GM23338 (cell line): ENCODE results near the gene DCST2. TPM values are rescaled to one million over a fixed set of nuclear protein-coding genes. Genes with fewer than 3 reads are reported as not detected.

ENCODE experiments used
- ATAC-seq: fragments of 200-7000 bp; cut with Tn5 transposase; 3 replicates; pipeline ENCODE4 v1.9.1; 2020
- DNase-seq: peaks from one replicate; pipeline ENCODE4 v3.0.0-alpha.2; 2015; ENCODE audit warnings: low spot score
- H2AFZ ChIP-seq: fragments of 200-600 bp; sonication (generic); 2 replicates; pipeline ENCODE4 v1.8.0; 2016; ENCODE audit warnings: antibody characterized with exemption, mild to moderate bottlenecking, moderate library complexity
- H3F3A ChIP-seq: fragments of 200-600 bp; sonication (generic); replicated peaks from 2 replicates; pipeline ENCODE4 v1.8.0; 2017; ENCODE audit warnings: antibody characterized with exemption, mixed run types, low read depth
- H3K27ac ChIP-seq: fragments of 200-600 bp; sonication (generic); 2 replicates; pipeline ENCODE4 v1.6.1; 2016; ENCODE audit warnings: low read depth
- H3K27me3 ChIP-seq: fragments of 200-600 bp; sonication (generic); 2 replicates; pipeline ENCODE4 v1.8.0; 2016; ENCODE audit warnings: mild to moderate bottlenecking, mixed run types, moderate library complexity; ENCODE audit not compliant: insufficient read depth
- H3K36me3 ChIP-seq: fragments of 200-600 bp; sonication (generic); 2 replicates; pipeline ENCODE4 v1.8.0; 2016; ENCODE audit warnings: mild to moderate bottlenecking; ENCODE audit not compliant: insufficient read depth
- H3K4me1 ChIP-seq: fragments of 200-600 bp; sonication (generic); 2 replicates; pipeline ENCODE4 v1.8.0; 2016; ENCODE audit warnings: mild to moderate bottlenecking, moderate library complexity; ENCODE audit not compliant: insufficient read depth
- H3K4me2 ChIP-seq: fragments of 200-600 bp; sonication (generic); 2 replicates; pipeline ENCODE4 v1.7.1; 2017; ENCODE audit warnings: mixed run types
- H3K4me3 ChIP-seq: fragments of 200-600 bp; sonication (generic); 2 replicates; pipeline ENCODE4 v1.6.1; 2016; ENCODE audit warnings: mixed run types
- H3K79me2 ChIP-seq: fragments of 200-600 bp; sonication (generic); replicated peaks from 2 replicates; pipeline ENCODE4 v1.8.0; 2017; ENCODE audit warnings: mild to moderate bottlenecking; ENCODE audit not compliant: insufficient read depth
- H3K9me2 ChIP-seq: fragments of 200-600 bp; sonication (generic); 2 replicates; pipeline ENCODE4 v1.8.0; 2017; ENCODE audit not compliant: insufficient read depth
- H4K20me1 ChIP-seq: fragments of 200-600 bp; sonication (generic); replicated peaks from 2 replicates; pipeline ENCODE4 v1.8.0; 2017; ENCODE audit warnings: mild to moderate bottlenecking; ENCODE audit not compliant: insufficient read depth
- H3K27ac Mint-ChIP-seq: 2 replicates; pipeline ENCODE4 v1.8.0; 2020; ENCODE audit warnings: inconsistent platforms, mild to moderate bottlenecking, moderate library complexity, mixed read lengths
- H3K27me3 Mint-ChIP-seq: 3 replicates; pipeline ENCODE4 v1.8.0; 2022; ENCODE audit warnings: low read depth, mild to moderate bottlenecking, moderate library complexity, mixed read lengths, inconsistent platforms; ENCODE audit not compliant: insufficient read depth, poor library complexity
- H3K36me3 Mint-ChIP-seq: 3 replicates; pipeline ENCODE4 v1.8.0; 2021; ENCODE audit warnings: low read depth, mild to moderate bottlenecking, inconsistent platforms, moderate library complexity, mixed read lengths
- H3K4me1 Mint-ChIP-seq: 3 replicates; pipeline ENCODE4 v1.8.0; 2020; ENCODE audit warnings: mild to moderate bottlenecking, inconsistent platforms, mixed read lengths
- H3K4me3 Mint-ChIP-seq: 3 replicates; pipeline ENCODE4 v1.8.0; 2021; ENCODE audit warnings: moderate library complexity, mild to moderate bottlenecking, inconsistent platforms, mixed read lengths
- H3K9me3 Mint-ChIP-seq: 3 replicates; pipeline ENCODE4 v1.8.0; 2020; ENCODE audit warnings: moderate library complexity, mild to moderate bottlenecking, inconsistent platforms, mixed read lengths
- CREB1 ChIP-seq: fragments of 250-450 bp; sonication (Bioruptor Pico); IDR thresholded peaks from 2 replicates; pipeline ENCODE4 v1.5.0; 2020; ENCODE audit warnings: low read depth, mild to moderate bottlenecking, moderate library complexity
- EZH2 ChIP-seq: fragments of 200-600 bp; sonication (generic); IDR thresholded peaks from one replicate; pipeline ENCODE4 v1.8.0; 2017; ENCODE audit warnings: antibody characterized with exemption, mild to moderate bottlenecking, low read depth; ENCODE audit not compliant: unreplicated experiment
- JUNB ChIP-seq: IDR thresholded peaks from one replicate; pipeline ENCODE4 v1.6.1; 2016; ENCODE audit warnings: antibody characterized with exemption; ENCODE audit not compliant: unreplicated experiment
- NANOG ChIP-seq: IDR thresholded peaks from 2 replicates; pipeline ENCODE4 v1.6.1; 2016; ENCODE audit warnings: antibody characterized with exemption, borderline replicate concordance
- POLR2AphosphoS5 ChIP-seq: IDR thresholded peaks from 2 replicates; pipeline ENCODE4 v1.6.1; 2016; ENCODE audit warnings: antibody characterized with exemption, low read depth
- STAT1 ChIP-seq: IDR thresholded peaks from one replicate; pipeline ENCODE4 v1.6.1; 2016; ENCODE audit warnings: antibody characterized with exemption; ENCODE audit not compliant: unreplicated experiment
- ZNF114 ChIP-seq: fragments of 250-450 bp; sonication (Bioruptor Pico); IDR thresholded peaks from 2 replicates; pipeline ENCODE4 v1.5.0; 2020; ENCODE audit warnings: mild to moderate bottlenecking, moderate library complexity
- polyA plus RNA-seq: library from polyadenylated mRNA; unstranded; fragments of >200 nt; fragmentation: Nextera tagmentation; extraction: Ambion mirVana; gene quantifications from 2 replicates; pipeline ENCODE4 v1.2.1, GENCODE V29; 2016
- total RNA-seq: library from RNA; depleted of rRNA; stranded (reverse); fragments of >200 nt; shearing (Covaris generic); gene quantifications from 2 replicates; pipeline ENCODE4 v1.2.3, GENCODE V29; 2014
- TF ChIP-seq, protein P1 (sequence below): IDR thresholded peaks from one replicate; pipeline ENCODE4 v1.6.1; 2018; ENCODE audit warnings: antibody characterized with exemption; ENCODE audit not compliant: unreplicated experiment
- TF ChIP-seq, protein P2 (sequence below), 2 experiments: fragments of 200-600 bp in 1 of 2; sonication (generic) in 1 of 2; conservative IDR thresholded peaks; 2 replicates each; pipeline versions ENCODE4 v1.5.1 to v1.6.1; 2016 to 2017; ENCODE audit warnings: antibody characterized with exemption in 2 of 2, low read depth in 2 of 2, mild to moderate bottlenecking in 2 of 2, moderate library complexity in 1 of 2

The DCST2 gene
- total and polyA plus RNA-seq, 2 experiments from 2014 or later = 0.78 TPM; not detected in 1

DNA sequence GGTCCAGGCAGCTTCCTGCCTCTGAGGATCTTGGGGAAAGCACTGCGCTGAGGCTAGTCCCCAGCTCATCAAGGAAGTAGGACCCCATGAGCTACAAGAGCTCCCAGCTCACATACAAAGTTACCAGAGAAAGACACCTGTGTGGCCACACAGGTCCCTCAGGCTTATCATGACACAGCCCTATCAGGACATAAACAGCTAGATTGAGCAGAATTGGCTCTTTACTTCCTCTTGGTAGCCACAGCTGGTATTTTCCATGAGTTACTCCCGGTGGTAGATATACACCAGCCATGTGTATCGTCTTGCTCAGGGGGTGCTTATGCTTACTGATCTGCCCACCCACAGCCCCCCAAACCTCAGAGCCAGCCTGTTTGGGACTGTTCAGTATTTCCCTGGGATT lies 39.0 kb downstream of the DCST2 start (continued):
- TF ChIP-seq, protein P1, sequence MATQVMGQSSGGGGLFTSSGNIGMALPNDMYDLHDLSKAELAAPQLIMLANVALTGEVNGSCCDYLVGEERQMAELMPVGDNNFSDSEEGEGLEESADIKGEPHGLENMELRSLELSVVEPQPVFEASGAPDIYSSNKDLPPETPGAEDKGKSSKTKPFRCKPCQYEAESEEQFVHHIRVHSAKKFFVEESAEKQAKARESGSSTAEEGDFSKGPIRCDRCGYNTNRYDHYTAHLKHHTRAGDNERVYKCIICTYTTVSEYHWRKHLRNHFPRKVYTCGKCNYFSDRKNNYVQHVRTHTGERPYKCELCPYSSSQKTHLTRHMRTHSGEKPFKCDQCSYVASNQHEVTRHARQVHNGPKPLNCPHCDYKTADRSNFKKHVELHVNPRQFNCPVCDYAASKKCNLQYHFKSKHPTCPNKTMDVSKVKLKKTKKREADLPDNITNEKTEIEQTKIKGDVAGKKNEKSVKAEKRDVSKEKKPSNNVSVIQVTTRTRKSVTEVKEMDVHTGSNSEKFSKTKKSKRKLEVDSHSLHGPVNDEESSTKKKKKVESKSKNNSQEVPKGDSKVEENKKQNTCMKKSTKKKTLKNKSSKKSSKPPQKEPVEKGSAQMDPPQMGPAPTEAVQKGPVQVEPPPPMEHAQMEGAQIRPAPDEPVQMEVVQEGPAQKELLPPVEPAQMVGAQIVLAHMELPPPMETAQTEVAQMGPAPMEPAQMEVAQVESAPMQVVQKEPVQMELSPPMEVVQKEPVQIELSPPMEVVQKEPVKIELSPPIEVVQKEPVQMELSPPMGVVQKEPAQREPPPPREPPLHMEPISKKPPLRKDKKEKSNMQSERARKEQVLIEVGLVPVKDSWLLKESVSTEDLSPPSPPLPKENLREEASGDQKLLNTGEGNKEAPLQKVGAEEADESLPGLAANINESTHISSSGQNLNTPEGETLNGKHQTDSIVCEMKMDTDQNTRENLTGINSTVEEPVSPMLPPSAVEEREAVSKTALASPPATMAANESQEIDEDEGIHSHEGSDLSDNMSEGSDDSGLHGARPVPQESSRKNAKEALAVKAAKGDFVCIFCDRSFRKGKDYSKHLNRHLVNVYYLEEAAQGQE = no peak
- no peak for TF ChIP-seq STAT1
- no peak for TF ChIP-seq NANOG
- no peak for TF ChIP-seq CREB1
- TF ChIP-seq, protein P2, sequence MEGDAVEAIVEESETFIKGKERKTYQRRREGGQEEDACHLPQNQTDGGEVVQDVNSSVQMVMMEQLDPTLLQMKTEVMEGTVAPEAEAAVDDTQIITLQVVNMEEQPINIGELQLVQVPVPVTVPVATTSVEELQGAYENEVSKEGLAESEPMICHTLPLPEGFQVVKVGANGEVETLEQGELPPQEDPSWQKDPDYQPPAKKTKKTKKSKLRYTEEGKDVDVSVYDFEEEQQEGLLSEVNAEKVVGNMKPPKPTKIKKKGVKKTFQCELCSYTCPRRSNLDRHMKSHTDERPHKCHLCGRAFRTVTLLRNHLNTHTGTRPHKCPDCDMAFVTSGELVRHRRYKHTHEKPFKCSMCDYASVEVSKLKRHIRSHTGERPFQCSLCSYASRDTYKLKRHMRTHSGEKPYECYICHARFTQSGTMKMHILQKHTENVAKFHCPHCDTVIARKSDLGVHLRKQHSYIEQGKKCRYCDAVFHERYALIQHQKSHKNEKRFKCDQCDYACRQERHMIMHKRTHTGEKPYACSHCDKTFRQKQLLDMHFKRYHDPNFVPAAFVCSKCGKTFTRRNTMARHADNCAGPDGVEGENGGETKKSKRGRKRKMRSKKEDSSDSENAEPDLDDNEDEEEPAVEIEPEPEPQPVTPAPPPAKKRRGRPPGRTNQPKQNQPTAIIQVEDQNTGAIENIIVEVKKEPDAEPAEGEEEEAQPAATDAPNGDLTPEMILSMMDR (conservative IDR thresholded peaks at IDR 0.05; ENCODE audit: low read depth in 2 of 2) = no peak
- no peak for TF ChIP-seq POLR2AphosphoS5

DNA sequence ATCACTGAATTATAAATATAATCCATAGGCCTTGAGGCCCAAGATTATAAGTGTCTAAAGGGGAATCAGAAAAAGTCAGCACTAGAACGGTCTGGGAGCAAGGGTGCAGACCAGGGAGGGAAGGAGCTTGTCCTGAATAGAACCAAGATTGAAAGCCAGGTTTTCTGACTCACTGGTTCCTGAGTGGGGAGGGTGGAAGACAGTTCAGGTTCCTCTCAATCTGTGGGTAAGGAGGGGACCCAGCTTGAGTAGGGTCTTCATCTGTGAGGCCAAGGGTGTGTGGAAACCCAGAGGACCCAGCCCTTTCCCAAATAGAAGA lies 39.4 kb downstream of the DCST2 start:
- Mint-ChIP-seq H3K27me3 (peaks cover 15% of the 10 kb centered on the region), H3K27ac (no peak overlapping the region), H3K9me3 (no peaks in the 10 kb centered on the region), H3K36me3 (peaks cover 18% of the 10 kb centered on the region), H3K4me3 (no peak overlapping the region; the same call in 2 of the 3 replicates), H3K4me1 (peaks cover 30% of the 10 kb centered on the region)
- Histone ChIP-seq H3K4me3 (no peak overlapping the region), H4K20me1 (no peaks in the 10 kb centered on the region; the same call in 1 of the 2 replicates), H3K9me2 (no peaks in the 10 kb centered on the region), H3F3A (peaks cover 15% of the 10 kb centered on the region; the same call in 1 of the 2 replicates), H2AFZ (no peak overlapping the region), H3K4me2 (no peak overlapping the region), H3K79me2 (no peaks in the 10 kb centered on the region; the same call in 1 of the 2 replicates), H3K27ac (no peak overlapping the region), H3K27me3 (no peaks in the 10 kb centered on the region), H3K4me1 (peaks cover 5% of the 10 kb centered on the region; the same call in 1 of the 2 replicates), H3K36me3 (0 out of 2 replicates have a peak, but pooled peaks cover 5% of the 10 kb centered on the region)
- TF ChIP-seq EZH2 = no peak
- no peak for TF ChIP-seq ZNF114
- no peak for TF ChIP-seq JUNB
- DNase-seq = no peak
- ATAC-seq = no peak
